ENCODE data around the gene DYNC1LI1. TPM values are rescaled to one million over a fixed set of nuclear protein-coding genes. Genes with fewer than 3 reads are reported as not detected.

DYNC1LI1 gene
- polyA plus RNA-seq, 1 of the 3 experiments (the other 2 are of a cell fraction) = 15.4 TPM

GRCh38 chr3:32482693-32483092, 88.0 kb downstream of the DYNC1LI1 start:
- H3K9me3 ChIP-seq = no peaks in the 10 kb centered on the region
- H3K4me3 ChIP-seq (ENCODE audit: low read depth in 2 of 2, low read length in 1 of 2) = no peak overlapping the region
- no peaks in the 10 kb centered on the region for H3K27me3 ChIP-seq (ENCODE audit: insufficient read depth)
- H3K79me2 ChIP-seq (ENCODE audit: insufficient read depth) = no peaks in the 10 kb centered on the region
- H3K9ac ChIP-seq = no peak overlapping the region
- no peak overlapping the region for H3K4me2 ChIP-seq
- H3K9me2 ChIP-seq = no peaks in the 10 kb centered on the region
- peaks cover 50 to 52% of the 10 kb centered on the region in 2 experiments for H3K36me3 ChIP-seq (replicated peaks in 1 of 2; ENCODE audit: control insufficient read depth in 1 of 2, insufficient read depth in 2 of 2, low read length in 1 of 2)
- WGBS (ENCODE audit: low lambda C conversion rate) = 65% methylated on average over 1 of the region's 1 CpG
- TF ChIP-seq TEAD4 (IDR thresholded peaks at IDR 0.05; ENCODE audit: borderline replicate concordance, insufficient read depth) (no peak), TCF12 (IDR thresholded peaks at IDR 0.05) (no peak), MEF2A (IDR thresholded peaks at IDR 0.05; ENCODE audit: borderline replicate concordance, low read depth) (no peak), GATA2 (CRISPR knock-in tag; IDR thresholded peaks at IDR 0.05) (no peak), CHD2 (IDR thresholded peaks at IDR 0.05; ENCODE audit: low read length, partially characterized antibody) (no peak), MAX (IDR thresholded peaks at IDR 0.05; ENCODE audit: low read depth) (no peak), SIN3A (IDR thresholded peaks at IDR 0.05; ENCODE audit: borderline replicate concordance, low read depth, low read length) (no peak), FOSL2 (IDR thresholded peaks at IDR 0.05; ENCODE audit: borderline replicate concordance, low read depth) (no peak)
- ChIA-PET CTCF (interaction anchor here (0.9 to 7.0 kb wide), 3 partner anchors 13 to 15 kb away, joined by 3 to 57 read pairs (median 3); no protein-coding TSS in a partner anchor), POLR2A (no interaction called here)
- no peak overlapping the region for H3K27ac ChIP-seq (ENCODE audit: low read depth in 2 of 2, low read length in 1 of 2)
- H2AFZ ChIP-seq (ENCODE audit: low read depth) = no peak overlapping the region
- peaks cover 4% of the 10 kb centered on the region for H3F3A ChIP-seq (replicated peaks; ENCODE audit: insufficient read depth)
- no peak for DNase-seq
- H4K20me1 ChIP-seq (ENCODE audit: insufficient read depth) = no peaks in the 10 kb centered on the region
- H3K4me1 ChIP-seq (ENCODE audit: control insufficient read depth in 1 of 2, insufficient read depth in 2 of 2, low read depth in 1 of 2, low read length in 1 of 2) = no peaks in the 10 kb centered on the region

GRCh38 chr3:32481791-32482631, 88.6 kb downstream of the DYNC1LI1 start:
- no peaks in the 10 kb centered on the region for H3K9me2 ChIP-seq
- DNase-seq = no peak
- POLR2A ChIA-PET = no interaction called here
- CTCF ChIA-PET = interaction anchor here (7.0 kb wide), 1 partner anchor 13 kb away, joined by 57 read pairs; no protein-coding TSS in a partner anchor
- no peak overlapping the region for H3K4me2 ChIP-seq
- H3K9me3 ChIP-seq = no peaks in the 10 kb centered on the region
- no peak for TF ChIP-seq SMC3 (IDR thresholded peaks at IDR 0.05; ENCODE audit: low read depth, low read length)
- no peak for TF ChIP-seq POLR2AphosphoS5 (IDR thresholded peaks at IDR 0.05; ENCODE audit: low read depth, low read length)
- no peak for TF ChIP-seq EP300 (IDR thresholded peaks at IDR 0.05; ENCODE audit: borderline replicate concordance in 1 of 2, low read depth in 1 of 2, low read length in 1 of 2)
- no peak for TF ChIP-seq MXI1 (IDR thresholded peaks at IDR 0.05; ENCODE audit: low read depth, low read length)
- no peak for TF ChIP-seq FOSL2 (IDR thresholded peaks at IDR 0.05; ENCODE audit: borderline replicate concordance, low read depth)
- no peak for TF ChIP-seq RFX5 (IDR thresholded peaks at IDR 0.05; ENCODE audit: low read length)
- TF ChIP-seq FOXM1 (IDR thresholded peaks at IDR 0.05; ENCODE audit: low read depth) = no peak
- TF ChIP-seq ELF1 (IDR thresholded peaks at IDR 0.05) = no peak
- TF ChIP-seq CHD2 (IDR thresholded peaks at IDR 0.05; ENCODE audit: low read length, partially characterized antibody) = no peak
- TF ChIP-seq NRF1 (IDR thresholded peaks at IDR 0.05; ENCODE audit: low read depth, low read length) = no peak
- TF ChIP-seq MAX (IDR thresholded peaks at IDR 0.05; ENCODE audit: low read depth) = no peak
- TF ChIP-seq SIN3A (IDR thresholded peaks at IDR 0.05; ENCODE audit: borderline replicate concordance, low read depth, low read length) = no peak
- no peak for TF ChIP-seq TAF1 (IDR thresholded peaks at IDR 0.05; ENCODE audit: borderline replicate concordance, low read depth, low read length)
- TF ChIP-seq MEF2A (IDR thresholded peaks at IDR 0.05; ENCODE audit: borderline replicate concordance, low read depth) = no peak
- no peak for TF ChIP-seq EZH2phosphoT487 (IDR thresholded peaks at IDR 0.05; ENCODE audit: borderline replicate concordance, low read depth)
- no peak for TF ChIP-seq REST (IDR thresholded peaks at IDR 0.05; ENCODE audit: low read depth, low read length)
- H3K36me3 ChIP-seq (replicated peaks in 1 of 2; ENCODE audit: control insufficient read depth in 1 of 2, insufficient read depth in 2 of 2, low read length in 1 of 2) = peaks cover 44 to 45% of the 10 kb centered on the region in 2 experiments
- no peaks in the 10 kb centered on the region for H3K4me1 ChIP-seq (ENCODE audit: control insufficient read depth in 1 of 2, insufficient read depth in 2 of 2, low read depth in 1 of 2, low read length in 1 of 2)
- no peak overlapping the region for H3K4me3 ChIP-seq (ENCODE audit: low read depth in 2 of 2, low read length in 1 of 2)
- 94% methylated on average over 3 of the region's 3 CpGs for WGBS (ENCODE audit: low lambda C conversion rate)
- H3K27me3 ChIP-seq (ENCODE audit: insufficient read depth) = no peaks in the 10 kb centered on the region
- H3K9ac ChIP-seq = no peak overlapping the region
- no peaks in the 10 kb centered on the region for H4K20me1 ChIP-seq (ENCODE audit: insufficient read depth)
- H3K27ac ChIP-seq (ENCODE audit: low read depth in 2 of 2, low read length in 1 of 2) = no peak overlapping the region
- H3K79me2 ChIP-seq (ENCODE audit: insufficient read depth) = no peaks in the 10 kb centered on the region
- H2AFZ ChIP-seq (ENCODE audit: low read depth) = no peak overlapping the region
- H3F3A ChIP-seq (replicated peaks; ENCODE audit: insufficient read depth) = peaks cover 4% of the 10 kb centered on the region

Measured in SK-N-SH (cell line).